Trophoblast cell (in vitro differentiated cells and primary cell): ENCODE results near the gene EGLN2.

Source experiments
- DNase-seq, 2 donors: peaks; one replicate each; pipeline ENCODE4 v3.0.0-alpha.2; 2016
- H2AFZ ChIP-seq: 2 replicates; pipeline ENCODE4 v1.6.1; 2013; ENCODE audit warnings: low read length, moderate library complexity, mild to moderate bottlenecking; ENCODE audit not compliant: insufficient read depth, poor library complexity
- H2AK5ac ChIP-seq: 2 replicates; pipeline ENCODE4 v1.6.1; 2013; ENCODE audit warnings: mild to moderate bottlenecking, low read length
- H2BK120ac ChIP-seq: 2 replicates; pipeline ENCODE4 v1.6.1; 2013; ENCODE audit warnings: low read length, mild to moderate bottlenecking, moderate library complexity; ENCODE audit not compliant: insufficient read depth, poor library complexity
- H2BK12ac ChIP-seq: 2 replicates; pipeline ENCODE4 v1.6.1; 2013; ENCODE audit warnings: mild to moderate bottlenecking, low read length, moderate library complexity
- H2BK5ac ChIP-seq: 2 replicates; pipeline ENCODE4 v1.6.1; 2013; ENCODE audit warnings: low read length, low read depth, moderate library complexity, mild to moderate bottlenecking; ENCODE audit not compliant: poor library complexity
- H3K14ac ChIP-seq: 2 replicates; pipeline ENCODE4 v1.6.1; 2013; ENCODE audit warnings: mild to moderate bottlenecking, low read length
- H3K18ac ChIP-seq: 2 replicates; pipeline ENCODE4 v1.6.1; 2013; ENCODE audit warnings: mild to moderate bottlenecking, low read length
- H3K23ac ChIP-seq: 2 replicates; pipeline ENCODE4 v1.6.1; 2013; ENCODE audit warnings: low read length
- H3K27ac ChIP-seq: 2 replicates; pipeline ENCODE4 v1.5.1; 2013; ENCODE audit warnings: low read depth, mild to moderate bottlenecking, inconsistent platforms, low read length, moderate library complexity
- H3K27me3 ChIP-seq: 2 replicates; pipeline ENCODE4 v1.6.1; 2013; ENCODE audit warnings: inconsistent platforms, mild to moderate bottlenecking, low read length, moderate library complexity; ENCODE audit not compliant: insufficient read depth
- H3K36me3 ChIP-seq, 2 experiments: 1 replicate in 1 of 2; 2 replicates in 1 of 2; pipeline ENCODE4 v1.6.1; 2013; ENCODE audit warnings: low read length in 2 of 2, mild to moderate bottlenecking in 2 of 2, moderate library complexity in 1 of 2; ENCODE audit not compliant: insufficient read depth in 2 of 2, control insufficient read depth in 1 of 2
- H3K4ac ChIP-seq: 2 replicates; pipeline ENCODE4 v1.6.1; 2013; ENCODE audit warnings: low read depth, mild to moderate bottlenecking, low read length, moderate library complexity
- H3K4me1 ChIP-seq, 2 experiments: 1 replicate in 1 of 2; 2 replicates in 1 of 2; pipeline ENCODE4 v1.6.1; 2013; ENCODE audit warnings: low read length in 2 of 2, mild to moderate bottlenecking in 2 of 2, moderate library complexity in 1 of 2; ENCODE audit not compliant: insufficient read depth in 2 of 2, control insufficient read depth in 1 of 2
- H3K4me2 ChIP-seq: 2 replicates; pipeline ENCODE4 v1.6.1; 2013; ENCODE audit warnings: inconsistent platforms, mild to moderate bottlenecking, low read length, moderate library complexity
- H3K4me3 ChIP-seq: 2 replicates; pipeline ENCODE4 v1.5.1; 2013; ENCODE audit warnings: mild to moderate bottlenecking, low read depth, low read length, inconsistent platforms
- H3K79me1 ChIP-seq: one replicate; pipeline ENCODE4 v1.6.1; 2013; ENCODE audit warnings: low read length
- H3K79me2 ChIP-seq: 2 replicates; pipeline ENCODE4 v1.6.1; 2013; ENCODE audit warnings: low read length, mild to moderate bottlenecking; ENCODE audit not compliant: control insufficient read depth, insufficient read depth, poor library complexity
- H3K9ac ChIP-seq: 2 replicates; pipeline ENCODE4 v1.6.1; 2013; ENCODE audit warnings: mild to moderate bottlenecking, low read length
- H3K9me3 ChIP-seq: 2 replicates; pipeline ENCODE4 v1.6.1; 2013; ENCODE audit warnings: low read depth, mild to moderate bottlenecking, control low read depth, inconsistent platforms, low read length; ENCODE audit not compliant: insufficient read depth
- H4K12ac ChIP-seq: 2 replicates; pipeline ENCODE4 v1.6.1; 2013; ENCODE audit warnings: low read depth, mild to moderate bottlenecking, low read length, moderate library complexity
- H4K8ac ChIP-seq: 2 replicates; pipeline ENCODE4 v1.6.1; 2013; ENCODE audit warnings: low read depth, mild to moderate bottlenecking, low read length, moderate library complexity
- H4K91ac ChIP-seq: one replicate; pipeline ENCODE4 v1.6.1; 2013; ENCODE audit warnings: low read depth, mild to moderate bottlenecking, low read length, moderate library complexity
- WGBS: extraction: QIAGEN DNeasy Blood & Tissue Kit; methylation state at CpG from one replicate; pipeline ENCODE4 v1.1.7; 2013; ENCODE audit warnings: missing lambda C conversion rate; ENCODE audit not compliant: insufficient read length, insufficient coverage; ENCODE audit errors: extremely low coverage; 5-methylcytosine and 5-hydroxymethylcytosine counted together

Gene EGLN2

DNA sequence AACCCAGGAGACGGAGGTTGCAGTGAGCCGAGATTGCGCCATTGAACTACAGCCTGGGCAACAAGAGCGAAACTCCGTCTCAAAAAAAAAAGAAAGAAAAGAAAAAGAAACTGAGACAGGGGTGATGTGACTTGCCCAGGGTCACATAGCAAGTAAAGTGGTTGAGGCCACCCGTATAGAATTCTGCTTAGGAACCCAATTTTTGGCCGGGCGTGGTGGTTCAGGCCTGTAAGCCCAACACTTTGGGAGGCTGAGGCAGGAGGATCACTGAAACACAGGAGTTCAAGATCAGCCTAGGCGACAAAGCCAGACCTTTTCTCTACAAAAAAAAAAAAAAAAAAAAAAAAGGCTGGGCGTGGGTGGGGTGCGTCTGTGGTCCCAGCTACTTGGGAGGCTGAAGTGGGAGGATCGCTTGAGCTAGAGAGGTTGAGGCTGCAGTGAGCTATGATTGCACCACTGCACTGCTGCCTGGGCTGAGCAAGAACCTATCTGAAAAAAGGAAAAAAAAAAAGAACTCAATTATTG, 46.7 kb upstream of the EGLN2 start:
- Histone ChIP-seq H3K14ac (no peak overlapping the region), H3K18ac (no peak overlapping the region), H3K4ac (peak overlapping the region; percentile 98), H3K27ac (no peak overlapping the region), H2AK5ac (no peak overlapping the region), H4K8ac (no peak overlapping the region), H2BK12ac (no peak overlapping the region), H4K91ac (peak overlapping the region; percentile 19), H4K12ac (no peak overlapping the region), H2AFZ (no peak overlapping the region), H3K4me1 (peaks cover 38 to 41% of the 10 kb centered on the region in 2 experiments), H3K9me3 (no peaks in the 10 kb centered on the region), H3K27me3 (no peaks in the 10 kb centered on the region), H2BK5ac (no peak overlapping the region), H3K36me3 (peaks cover 21 to 22% of the 10 kb centered on the region in 2 experiments), H3K79me2 (peaks cover 42% of the 10 kb centered on the region), H3K23ac (no peak overlapping the region), H3K79me1 (peaks cover 29% of the 10 kb centered on the region), H3K4me3 (no peak overlapping the region), H3K4me2 (peak overlapping the region; percentile 57), H3K9ac (no peak overlapping the region), H2BK120ac (no peak overlapping the region)
- no peak for DNase-seq
- no CpG with 5 or more reads among the region's 12 CpGs for WGBS

DNA sequence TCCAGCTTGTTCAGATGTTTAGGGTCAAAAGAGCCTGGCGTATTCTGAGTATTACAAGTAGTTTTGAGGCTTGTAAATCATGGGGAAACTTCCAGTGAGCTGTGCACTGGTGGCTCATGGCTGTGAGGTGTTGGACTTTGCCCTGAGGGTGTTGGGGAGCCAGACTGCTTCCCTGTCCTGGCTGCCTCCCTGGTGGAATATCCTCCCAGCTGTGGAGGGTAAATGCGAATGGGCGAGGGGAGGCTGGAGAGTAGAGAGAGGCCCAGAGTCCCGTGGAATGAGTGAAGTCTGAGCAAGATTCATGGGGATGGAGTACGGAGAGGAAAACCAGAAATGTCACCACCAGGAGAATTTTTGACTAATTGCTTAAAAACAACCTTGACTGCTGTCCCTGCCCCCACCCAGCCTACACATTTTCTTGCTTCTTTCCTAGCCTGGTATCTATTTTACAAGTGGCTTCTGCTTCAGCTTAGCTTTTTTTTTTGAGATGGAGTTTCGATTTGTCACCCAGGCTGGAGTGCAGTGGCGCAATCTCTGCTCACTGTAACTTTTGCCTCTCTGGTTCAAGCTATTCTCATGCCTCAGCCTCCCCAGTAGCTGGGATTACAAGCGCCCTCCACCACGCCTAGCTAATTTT, 44.3 kb upstream of the EGLN2 start:
- peak overlapping the region; percentile 36 for H3K27ac ChIP-seq
- no CpG with 5 or more reads among the region's 9 CpGs for WGBS
- no peak overlapping the region for H3K9ac ChIP-seq

DNA sequence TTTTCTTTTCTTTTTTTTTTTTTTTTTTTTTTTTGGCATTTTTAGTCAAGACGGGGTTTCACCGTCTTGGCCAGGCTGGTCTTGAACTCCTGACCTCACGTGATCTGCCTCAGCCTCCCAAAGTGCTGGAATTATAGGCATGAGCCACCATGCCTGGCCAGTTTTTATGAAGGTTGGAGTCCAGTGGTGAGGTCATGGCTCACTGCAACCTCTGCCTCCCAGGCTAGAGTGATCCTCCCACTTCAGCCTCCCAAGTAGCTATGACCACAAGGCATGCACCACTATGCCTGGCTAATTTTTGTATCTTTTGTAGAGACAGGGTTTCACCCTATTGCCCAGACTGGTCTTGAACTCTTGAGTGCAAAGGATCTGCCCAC, 43.8 kb upstream of the EGLN2 start:
- Histone ChIP-seq H2BK120ac (no peak overlapping the region), H2AK5ac (no peak overlapping the region), H4K8ac (no peak overlapping the region), H3K18ac (peak overlapping the region; percentile 49), H3K36me3 (peaks cover 42 to 45% of the 10 kb centered on the region in 2 experiments), H3K4me2 (no peak overlapping the region), H3K9me3 (no peaks in the 10 kb centered on the region), H3K79me1 (peaks cover 14% of the 10 kb centered on the region), H4K12ac (no peak overlapping the region), H4K91ac (no peak overlapping the region), H2AFZ (no peak overlapping the region), H2BK12ac (no peak overlapping the region), H3K4me3 (no peak overlapping the region), H3K4ac (peak overlapping the region; percentile 86), H3K27me3 (no peaks in the 10 kb centered on the region), H3K79me2 (peaks cover 35% of the 10 kb centered on the region), H3K14ac (no peak overlapping the region), H3K4me1 (peaks cover 20 to 27% of the 10 kb centered on the region in 2 experiments), H3K23ac (no peak overlapping the region), H3K9ac (no peak overlapping the region), H2BK5ac (no peak overlapping the region), H3K27ac (no peak overlapping the region)
- WGBS: no CpG with 5 or more reads among the region's 3 CpGs
- DNase-seq: peak; percentile 76 to 83

More for the DNA sequence above, 44.3 kb upstream of the EGLN2 start:
- Histone ChIP-seq H2BK5ac (no peak overlapping the region), H3K79me2 (peaks cover 38% of the 10 kb centered on the region), H3K23ac (no peak overlapping the region), H3K4me3 (no peak overlapping the region), H3K9me3 (no peaks in the 10 kb centered on the region), H3K4me2 (peak overlapping the region; percentile 32), H4K12ac (peak overlapping the region; percentile 31), H2AFZ (no peak overlapping the region), H2AK5ac (peak overlapping the region; percentile 26), H2BK120ac (no peak overlapping the region), H4K8ac (no peak overlapping the region), H3K14ac (no peak overlapping the region), H3K79me1 (peaks cover 19% of the 10 kb centered on the region), H3K4me1 (peaks cover 24 to 28% of the 10 kb centered on the region in 2 experiments), H3K4ac (peak overlapping the region; percentile 71), H3K36me3 (peaks cover 39 to 40% of the 10 kb centered on the region in 2 experiments), H4K91ac (no peak overlapping the region), H3K27me3 (no peaks in the 10 kb centered on the region), H2BK12ac (peak overlapping the region; percentile 11), H3K18ac (peak overlapping the region; percentile 17)
- peak; percentile 84 to 85 for DNase-seq

DNA sequence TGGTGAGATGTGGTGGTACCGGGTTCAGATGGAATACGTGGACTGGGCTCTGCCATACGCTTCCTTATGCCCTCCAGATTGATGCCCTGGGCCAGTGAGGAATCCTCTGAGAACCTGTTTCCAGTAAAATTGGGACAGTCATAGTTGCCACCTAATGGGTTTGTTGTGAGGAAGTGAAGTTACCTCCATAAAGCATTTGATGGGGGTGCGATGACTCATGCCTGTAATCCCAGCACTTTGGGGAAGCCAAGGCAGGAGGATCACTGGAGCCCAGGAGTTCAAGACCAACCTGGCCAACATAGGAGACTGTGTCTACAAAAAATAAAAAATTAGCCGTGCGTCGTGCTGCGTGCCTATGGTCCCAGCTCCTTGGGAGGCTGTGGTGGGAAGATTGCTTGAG, 43.2 kb upstream of the EGLN2 start:
- Histone ChIP-seq H3K27me3 (no peaks in the 10 kb centered on the region), H2AFZ (no peak overlapping the region), H4K8ac (no peak overlapping the region), H3K23ac (no peak overlapping the region), H4K12ac (no peak overlapping the region), H3K9me3 (no peaks in the 10 kb centered on the region), H3K36me3 (peaks cover 47 to 50% of the 10 kb centered on the region in 2 experiments), H4K91ac (no peak overlapping the region), H2BK120ac (no peak overlapping the region), H3K4me3 (no peak overlapping the region), H3K79me1 (peaks cover 13% of the 10 kb centered on the region), H2BK5ac (no peak overlapping the region), H2AK5ac (no peak overlapping the region), H2BK12ac (no peak overlapping the region), H3K4ac (peak overlapping the region; percentile 86), H3K9ac (no peak overlapping the region), H3K4me1 (peaks cover 20 to 27% of the 10 kb centered on the region in 2 experiments), H3K14ac (no peak overlapping the region), H3K18ac (peak overlapping the region; percentile 49), H3K79me2 (peaks cover 34% of the 10 kb centered on the region), H3K4me2 (no peak overlapping the region), H3K27ac (no peak overlapping the region)
- no CpG with 5 or more reads among the region's 8 CpGs for WGBS
- DNase-seq: peak in 1 of 2 donors; percentile 36
